Testis (tissue), 2 donors: Measurements from ENCODE around the gene BAHCC1.

ENCODE experiments used
- CTCF ChIP-seq, 3 experiments: fragments of 450-650 bp in 2 of 3; fragments of 200-600 bp in 1 of 3; sonication (generic) in 1 of 3; IDR thresholded peaks; one replicate each; pipeline ENCODE4 v1.5.1; 2016 to 2019; ENCODE audit warnings: antibody characterized with exemption in 3 of 3, mild to moderate bottlenecking in 2 of 3, moderate library complexity in 1 of 3
- POLR2A ChIP-seq: fragments of 450-650 bp; IDR thresholded peaks from one replicate; pipeline ENCODE4 v1.6.1; 2017; ENCODE audit warnings: antibody characterized with exemption, mild to moderate bottlenecking, moderate library complexity

- TF ChIP-seq POLR2A: no peak
- TF ChIP-seq CTCF (IDR thresholded peaks at IDR 0.05): no peak
Measured at GRCh38 chr17:81468770-81469121, 73.5 kb downstream of the BAHCC1 start.
